ENCODE results near the gene HIPK1. TPM values are rescaled to one million over a fixed set of nuclear protein-coding genes. Genes with fewer than 3 reads are reported as not detected.

Gene HIPK1
- total RNA-seq, 1 experiment from 2014 or later, result 52.2 TPM

DNA sequence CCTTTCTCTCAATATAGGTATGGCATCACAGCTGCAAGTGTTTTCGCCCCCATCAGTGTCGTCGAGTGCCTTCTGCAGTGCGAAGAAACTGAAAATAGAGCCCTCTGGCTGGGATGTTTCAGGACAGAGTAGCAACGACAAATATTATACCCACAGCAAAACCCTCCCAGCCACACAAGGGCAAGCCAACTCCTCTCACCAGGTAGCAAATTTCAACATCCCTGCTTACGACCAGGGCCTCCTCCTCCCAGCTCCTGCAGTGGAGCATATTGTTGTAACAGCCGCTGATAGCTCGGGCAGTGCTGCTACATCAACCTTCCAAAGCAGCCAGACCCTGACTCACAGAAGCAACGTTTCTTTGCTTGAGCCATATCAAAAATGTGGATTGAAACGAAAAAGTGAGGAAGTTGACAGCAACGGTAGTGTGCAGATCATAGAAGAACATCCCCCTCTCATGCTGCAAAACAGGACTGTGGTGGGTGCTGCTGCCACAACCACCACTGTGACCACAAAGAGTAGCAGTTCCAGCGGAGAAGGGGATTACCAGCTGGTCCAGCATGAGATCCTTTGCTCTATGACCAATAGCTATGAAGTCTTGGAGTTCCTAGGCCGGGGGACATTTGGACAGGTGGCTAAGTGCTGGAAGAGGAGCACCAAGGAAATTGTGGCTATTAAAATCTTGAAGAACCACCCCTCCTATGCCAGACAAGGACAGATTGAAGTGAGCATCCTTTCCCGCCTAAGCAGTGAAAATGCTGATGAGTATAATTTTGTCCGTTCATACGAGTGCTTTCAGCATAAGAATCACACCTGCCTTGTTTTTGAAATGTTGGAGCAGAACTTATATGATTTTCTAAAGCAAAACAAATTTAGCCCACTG, 11.5 kb downstream of the HIPK1 start:
- peaks cover 21% of the 10 kb centered on the region for H3K4me1 Mint-ChIP-seq
- peak overlapping the region; percentile 79 for H3K27ac Mint-ChIP-seq
- H3K36me3 Mint-ChIP-seq, result peaks cover 22% of the 10 kb centered on the region
- no peaks in the 10 kb centered on the region for H3K27me3 Mint-ChIP-seq (ENCODE audit: low read depth)
- POLR2A ChIA-PET, result no interaction called here
- DNase-seq (ENCODE audit: low spot score), result no peak
- H3K4me3 Mint-ChIP-seq, result no peak overlapping the region
- CTCF ChIA-PET, result interaction anchor here (1.2 to 1.9 kb wide), 3 partner anchors 38 to 342 kb away, joined by 3 to 6 read pairs (median 4); no protein-coding TSS in a partner anchor
- no peaks in the 10 kb centered on the region for H3K9me3 Mint-ChIP-seq
- ATAC-seq, result no peak
- no peak for TF ChIP-seq GRHL2 (CRISPR knock-in tag; IDR thresholded peaks at IDR 0.05; ENCODE audit: insufficient replicate concordance, severe bottlenecking)
- TF ChIP-seq, protein P1, sequence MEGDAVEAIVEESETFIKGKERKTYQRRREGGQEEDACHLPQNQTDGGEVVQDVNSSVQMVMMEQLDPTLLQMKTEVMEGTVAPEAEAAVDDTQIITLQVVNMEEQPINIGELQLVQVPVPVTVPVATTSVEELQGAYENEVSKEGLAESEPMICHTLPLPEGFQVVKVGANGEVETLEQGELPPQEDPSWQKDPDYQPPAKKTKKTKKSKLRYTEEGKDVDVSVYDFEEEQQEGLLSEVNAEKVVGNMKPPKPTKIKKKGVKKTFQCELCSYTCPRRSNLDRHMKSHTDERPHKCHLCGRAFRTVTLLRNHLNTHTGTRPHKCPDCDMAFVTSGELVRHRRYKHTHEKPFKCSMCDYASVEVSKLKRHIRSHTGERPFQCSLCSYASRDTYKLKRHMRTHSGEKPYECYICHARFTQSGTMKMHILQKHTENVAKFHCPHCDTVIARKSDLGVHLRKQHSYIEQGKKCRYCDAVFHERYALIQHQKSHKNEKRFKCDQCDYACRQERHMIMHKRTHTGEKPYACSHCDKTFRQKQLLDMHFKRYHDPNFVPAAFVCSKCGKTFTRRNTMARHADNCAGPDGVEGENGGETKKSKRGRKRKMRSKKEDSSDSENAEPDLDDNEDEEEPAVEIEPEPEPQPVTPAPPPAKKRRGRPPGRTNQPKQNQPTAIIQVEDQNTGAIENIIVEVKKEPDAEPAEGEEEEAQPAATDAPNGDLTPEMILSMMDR (IDR thresholded peaks at IDR 0.05), result no peak
- TF ChIP-seq NR2C2 (CRISPR knock-in tag; IDR thresholded peaks at IDR 0.05), result no peak
- TF ChIP-seq NR3C1 (CRISPR knock-in tag; conservative IDR thresholded peaks at IDR 0.05; ENCODE audit: low read depth), result no peak
- TF ChIP-seq, protein P2, sequence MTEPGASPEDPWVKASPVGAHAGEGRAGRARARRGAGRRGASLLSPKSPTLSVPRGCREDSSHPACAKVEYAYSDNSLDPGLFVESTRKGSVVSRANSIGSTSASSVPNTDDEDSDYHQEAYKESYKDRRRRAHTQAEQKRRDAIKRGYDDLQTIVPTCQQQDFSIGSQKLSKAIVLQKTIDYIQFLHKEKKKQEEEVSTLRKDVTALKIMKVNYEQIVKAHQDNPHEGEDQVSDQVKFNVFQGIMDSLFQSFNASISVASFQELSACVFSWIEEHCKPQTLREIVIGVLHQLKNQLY (CRISPR knock-in tag; IDR thresholded peaks at IDR 0.05), result no peak
- TF ChIP-seq TCF7 (CRISPR knock-in tag; IDR thresholded peaks at IDR 0.05; ENCODE audit: low read depth), result no peak
- TF ChIP-seq ZNF138 (CRISPR knock-in tag; conservative IDR thresholded peaks at IDR 0.05), result no peak
- TF ChIP-seq HMGA2 (CRISPR knock-in tag; IDR thresholded peaks at IDR 0.05), result no peak
- TF ChIP-seq, protein P3, sequence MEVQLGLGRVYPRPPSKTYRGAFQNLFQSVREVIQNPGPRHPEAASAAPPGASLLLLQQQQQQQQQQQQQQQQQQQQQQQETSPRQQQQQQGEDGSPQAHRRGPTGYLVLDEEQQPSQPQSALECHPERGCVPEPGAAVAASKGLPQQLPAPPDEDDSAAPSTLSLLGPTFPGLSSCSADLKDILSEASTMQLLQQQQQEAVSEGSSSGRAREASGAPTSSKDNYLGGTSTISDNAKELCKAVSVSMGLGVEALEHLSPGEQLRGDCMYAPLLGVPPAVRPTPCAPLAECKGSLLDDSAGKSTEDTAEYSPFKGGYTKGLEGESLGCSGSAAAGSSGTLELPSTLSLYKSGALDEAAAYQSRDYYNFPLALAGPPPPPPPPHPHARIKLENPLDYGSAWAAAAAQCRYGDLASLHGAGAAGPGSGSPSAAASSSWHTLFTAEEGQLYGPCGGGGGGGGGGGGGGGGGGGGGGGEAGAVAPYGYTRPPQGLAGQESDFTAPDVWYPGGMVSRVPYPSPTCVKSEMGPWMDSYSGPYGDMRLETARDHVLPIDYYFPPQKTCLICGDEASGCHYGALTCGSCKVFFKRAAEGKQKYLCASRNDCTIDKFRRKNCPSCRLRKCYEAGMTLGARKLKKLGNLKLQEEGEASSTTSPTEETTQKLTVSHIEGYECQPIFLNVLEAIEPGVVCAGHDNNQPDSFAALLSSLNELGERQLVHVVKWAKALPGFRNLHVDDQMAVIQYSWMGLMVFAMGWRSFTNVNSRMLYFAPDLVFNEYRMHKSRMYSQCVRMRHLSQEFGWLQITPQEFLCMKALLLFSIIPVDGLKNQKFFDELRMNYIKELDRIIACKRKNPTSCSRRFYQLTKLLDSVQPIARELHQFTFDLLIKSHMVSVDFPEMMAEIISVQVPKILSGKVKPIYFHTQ (CRISPR knock-in tag; IDR thresholded peaks at IDR 0.05), result no peak
- TF ChIP-seq, protein P4, sequence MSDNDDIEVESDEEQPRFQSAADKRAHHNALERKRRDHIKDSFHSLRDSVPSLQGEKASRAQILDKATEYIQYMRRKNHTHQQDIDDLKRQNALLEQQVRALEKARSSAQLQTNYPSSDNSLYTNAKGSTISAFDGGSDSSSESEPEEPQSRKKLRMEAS (CRISPR knock-in tag; IDR thresholded peaks at IDR 0.05), result no peak
- no peak for TF ChIP-seq ETV6 (CRISPR knock-in tag; IDR thresholded peaks at IDR 0.05)
- TF ChIP-seq CREB1 (CRISPR knock-in tag; IDR thresholded peaks at IDR 0.05), result no peak
- TF ChIP-seq ZNF232 (CRISPR knock-in tag; IDR thresholded peaks at IDR 0.05), result no peak
- TF ChIP-seq, protein P5, sequence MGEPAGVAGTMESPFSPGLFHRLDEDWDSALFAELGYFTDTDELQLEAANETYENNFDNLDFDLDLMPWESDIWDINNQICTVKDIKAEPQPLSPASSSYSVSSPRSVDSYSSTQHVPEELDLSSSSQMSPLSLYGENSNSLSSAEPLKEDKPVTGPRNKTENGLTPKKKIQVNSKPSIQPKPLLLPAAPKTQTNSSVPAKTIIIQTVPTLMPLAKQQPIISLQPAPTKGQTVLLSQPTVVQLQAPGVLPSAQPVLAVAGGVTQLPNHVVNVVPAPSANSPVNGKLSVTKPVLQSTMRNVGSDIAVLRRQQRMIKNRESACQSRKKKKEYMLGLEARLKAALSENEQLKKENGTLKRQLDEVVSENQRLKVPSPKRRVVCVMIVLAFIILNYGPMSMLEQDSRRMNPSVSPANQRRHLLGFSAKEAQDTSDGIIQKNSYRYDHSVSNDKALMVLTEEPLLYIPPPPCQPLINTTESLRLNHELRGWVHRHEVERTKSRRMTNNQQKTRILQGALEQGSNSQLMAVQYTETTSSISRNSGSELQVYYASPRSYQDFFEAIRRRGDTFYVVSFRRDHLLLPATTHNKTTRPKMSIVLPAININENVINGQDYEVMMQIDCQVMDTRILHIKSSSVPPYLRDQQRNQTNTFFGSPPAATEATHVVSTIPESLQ (CRISPR knock-in tag; IDR thresholded peaks at IDR 0.05), result no peak
- no peak for TF ChIP-seq EMX1 (CRISPR knock-in tag; IDR thresholded peaks at IDR 0.05)
- TF ChIP-seq NR1H2 (CRISPR knock-in tag; IDR thresholded peaks at IDR 0.05), result no peak

DNA sequence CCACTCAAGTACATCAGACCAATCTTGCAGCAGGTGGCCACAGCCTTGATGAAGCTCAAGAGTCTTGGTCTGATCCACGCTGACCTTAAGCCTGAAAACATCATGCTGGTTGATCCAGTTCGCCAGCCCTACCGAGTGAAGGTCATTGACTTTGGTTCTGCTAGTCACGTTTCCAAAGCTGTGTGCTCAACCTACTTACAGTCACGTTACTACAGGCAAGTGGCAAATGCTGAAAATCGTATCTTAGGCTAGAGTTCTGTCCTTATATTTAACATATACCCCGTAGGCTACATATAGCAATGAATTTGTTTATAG, 12.1 kb downstream of the HIPK1 start:
- Mint-ChIP-seq H3K27me3 (ENCODE audit: low read depth) (no peaks in the 10 kb centered on the region), H3K27ac (no peak overlapping the region)
- CTCF ChIA-PET, result interaction anchor here (1.2 to 1.9 kb wide), 2 partner anchors 37 to 342 kb away, joined by 3 to 6 read pairs; no protein-coding TSS in a partner anchor

More for the DNA sequence above, 12.1 kb downstream of the HIPK1 start:
- no peak overlapping the region for H3K4me3 Mint-ChIP-seq
- H3K9me3 Mint-ChIP-seq, result no peaks in the 10 kb centered on the region
- DNase-seq (ENCODE audit: low spot score) (no peak), ATAC-seq (no peak)
- TF ChIP-seq ZNF232 (CRISPR knock-in tag; IDR thresholded peaks at IDR 0.05) (no peak), TCF7 (CRISPR knock-in tag; IDR thresholded peaks at IDR 0.05; ENCODE audit: low read depth) (no peak), TEAD1 (CRISPR knock-in tag; IDR thresholded peaks at IDR 0.05) (no peak), JUN (CRISPR knock-in tag; IDR thresholded peaks at IDR 0.05) (no peak), OVOL2 (CRISPR knock-in tag; IDR thresholded peaks at IDR 0.05; ENCODE audit: borderline replicate concordance) (no peak), ETV6 (CRISPR knock-in tag; IDR thresholded peaks at IDR 0.05) (no peak), CBFB (CRISPR knock-in tag; IDR thresholded peaks at IDR 0.05; ENCODE audit: low read depth) (no peak), FOXK1 (CRISPR knock-in tag; IDR thresholded peaks at IDR 0.05) (no peak), CREB1 (CRISPR knock-in tag; IDR thresholded peaks at IDR 0.05) (no peak), FOXJ3 (CRISPR knock-in tag; IDR thresholded peaks at IDR 0.05; ENCODE audit: borderline replicate concordance) (no peak)
- POLR2A ChIA-PET, result no interaction called here
- H3K36me3 Mint-ChIP-seq, result peaks cover 22% of the 10 kb centered on the region
- H3K4me1 Mint-ChIP-seq, result peaks cover 20% of the 10 kb centered on the region

Measured in WTC11 (cell line).